Suprapubic skin (tissue), 4 donors: ENCODE measurements around the gene NBAS. TPM values are rescaled to one million over a fixed set of nuclear protein-coding genes. Genes with fewer than 3 reads are reported as not detected.

Experiments
- DNase-seq, 2 donors: peaks; one replicate each; pipeline ENCODE4 v3.0.0-alpha.2; 2019; ENCODE audit warnings: low spot score in 2 of 2
- H3K27ac ChIP-seq: fragments of 200-600 bp; sonication (generic); one replicate; pipeline ENCODE4 v1.5.1; 2019
- H3K27me3 ChIP-seq: fragments of 200-600 bp; sonication (generic); one replicate; pipeline ENCODE4 v1.5.1; 2019
- H3K36me3 ChIP-seq: fragments of 200-600 bp; sonication (generic); one replicate; pipeline ENCODE4 v1.5.1; 2019
- H3K4me1 ChIP-seq: fragments of 200-600 bp; sonication (generic); one replicate; pipeline ENCODE4 v1.5.1; 2019
- H3K4me3 ChIP-seq: fragments of 200-600 bp; sonication (generic); one replicate; pipeline ENCODE4 v1.5.1; 2019; ENCODE audit warnings: mild to moderate bottlenecking
- H3K9me3 ChIP-seq: fragments of 200-600 bp; sonication (generic); one replicate; pipeline ENCODE4 v1.5.1; 2019
- CTCF ChIP-seq, 2 donors: fragments of 200-600 bp in 1 of 2; fragments of 450-650 bp in 1 of 2; sonication (generic) in 1 of 2; IDR thresholded peaks; one replicate each; pipeline ENCODE4 v1.5.1; 2016 to 2019; ENCODE audit warnings: antibody characterized with exemption in 2 of 2, mild to moderate bottlenecking in 1 of 2, moderate library complexity in 1 of 2
- EP300 ChIP-seq: sonication (generic); formaldehyde crosslinking; IDR thresholded peaks from one replicate; pipeline ENCODE4 v1.6.1; 2017; ENCODE audit warnings: antibody characterized with exemption
- POLR2A ChIP-seq, 2 donors: fragments of 450-650 bp; IDR thresholded peaks; one replicate each; pipeline ENCODE4 v1.6.1; 2017; ENCODE audit warnings: antibody characterized with exemption in 2 of 2, mild to moderate bottlenecking in 2 of 2, moderate library complexity in 2 of 2
- POLR2AphosphoS5 ChIP-seq, 3 donors: sonication (generic); formaldehyde crosslinking; IDR thresholded peaks; one replicate each; pipeline ENCODE4 v1.6.1; 2017; ENCODE audit warnings: antibody characterized with exemption in 3 of 3
- WGBS: methylation state at CpG from one replicate; pipeline ENCODE4 v1.1.5; 2018; 5-methylcytosine and 5-hydroxymethylcytosine counted together
- total RNA-seq, 4 donors: library from RNA; depleted of rRNA; stranded (reverse); fragments of >200 nt; gene quantifications; one replicate each; pipeline ENCODE4 v1.1.0, GENCODE V29; 2016

The NBAS gene
- total RNA-seq, 4 donors from 2014 or later: 44.4 to 48.4 (median 45.6) TPM

DNA sequence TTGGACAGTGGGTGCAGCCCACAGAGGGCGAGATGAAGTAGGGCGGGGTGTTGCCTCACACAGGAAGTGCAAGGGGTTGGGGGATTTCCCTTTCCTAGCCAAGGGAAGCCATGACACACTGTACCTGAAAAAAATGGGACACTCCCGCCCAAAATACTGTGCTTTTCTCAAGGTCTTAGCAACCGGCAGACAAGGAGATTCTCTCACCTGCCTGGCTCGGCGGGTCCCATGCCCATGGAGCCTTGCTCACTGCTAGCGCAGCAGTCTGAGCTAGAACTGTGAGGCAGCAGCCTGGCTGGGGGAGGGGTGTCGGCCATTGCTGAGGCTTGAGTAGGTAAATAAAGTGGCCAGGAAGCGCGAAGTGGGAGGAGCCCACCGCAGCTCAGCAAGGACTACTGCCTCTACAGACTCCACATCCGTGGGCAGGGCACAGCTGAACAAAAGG, 244.7 kb downstream of the NBAS start:
- no peak for TF ChIP-seq CTCF (IDR thresholded peaks at IDR 0.05)
- TF ChIP-seq POLR2A (IDR thresholded peaks at IDR 0.05): no peak
- TF ChIP-seq POLR2AphosphoS5 (IDR thresholded peaks at IDR 0.05): no peak
- no peak for TF ChIP-seq EP300
- no peaks in the 10 kb centered on the region for H3K9me3 ChIP-seq
- no peak overlapping the region for H3K27ac ChIP-seq
- H3K4me1 ChIP-seq: no peaks in the 10 kb centered on the region
- peaks cover 11% of the 10 kb centered on the region for H3K36me3 ChIP-seq
- no peak overlapping the region for H3K4me3 ChIP-seq
- WGBS: 95% methylated on average over 12 of the region's 12 CpGs
- H3K27me3 ChIP-seq: no peaks in the 10 kb centered on the region
- no peak for DNase-seq

DNA sequence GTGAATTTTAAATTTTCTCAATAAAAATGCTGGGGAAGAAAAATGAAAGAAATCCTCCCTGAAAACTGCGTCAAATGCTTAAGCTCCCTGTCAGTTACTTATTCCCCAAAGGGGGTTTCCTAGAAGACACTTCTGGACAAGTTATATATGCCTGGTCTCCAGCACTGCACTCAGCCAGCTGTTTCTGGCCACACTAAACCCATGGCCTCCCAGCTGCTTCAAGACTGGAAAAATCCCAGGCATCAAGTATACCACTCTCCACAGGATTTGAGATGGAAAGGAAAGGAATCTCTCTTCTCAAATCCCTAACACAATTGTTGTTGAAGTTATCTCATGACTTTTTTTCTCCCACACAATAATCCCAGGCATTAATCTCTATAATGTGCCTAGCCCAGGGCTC, 245.7 kb downstream of the NBAS start:
- Histone ChIP-seq H3K27ac (no peak overlapping the region), H3K4me3 (no peak overlapping the region), H3K27me3 (no peaks in the 10 kb centered on the region), H3K4me1 (no peaks in the 10 kb centered on the region), H3K9me3 (no peaks in the 10 kb centered on the region), H3K36me3 (peaks cover 11% of the 10 kb centered on the region)
- 88% methylated on average over 1 of the region's 1 CpG for WGBS
- DNase-seq: no peak
- TF ChIP-seq POLR2A (IDR thresholded peaks at IDR 0.05): no peak

- WGBS: 44% methylated on average over 1 of the region's 1 CpG
- no peaks in the 10 kb centered on the region for H3K9me3 ChIP-seq
- no peaks in the 10 kb centered on the region for H3K27me3 ChIP-seq
- no peak overlapping the region for H3K27ac ChIP-seq
- peaks cover 11% of the 10 kb centered on the region for H3K36me3 ChIP-seq
- no peak overlapping the region for H3K4me3 ChIP-seq
- no peaks in the 10 kb centered on the region for H3K4me1 ChIP-seq
- TF ChIP-seq CTCF (IDR thresholded peaks at IDR 0.05) (no peak), EP300 (no peak), POLR2A (IDR thresholded peaks at IDR 0.05) (no peak), POLR2AphosphoS5 (IDR thresholded peaks at IDR 0.05) (no peak)
- DNase-seq: no peak
Measured at GRCh38 chr2:15313657-15314056, 247.5 kb downstream of the NBAS start.

DNA sequence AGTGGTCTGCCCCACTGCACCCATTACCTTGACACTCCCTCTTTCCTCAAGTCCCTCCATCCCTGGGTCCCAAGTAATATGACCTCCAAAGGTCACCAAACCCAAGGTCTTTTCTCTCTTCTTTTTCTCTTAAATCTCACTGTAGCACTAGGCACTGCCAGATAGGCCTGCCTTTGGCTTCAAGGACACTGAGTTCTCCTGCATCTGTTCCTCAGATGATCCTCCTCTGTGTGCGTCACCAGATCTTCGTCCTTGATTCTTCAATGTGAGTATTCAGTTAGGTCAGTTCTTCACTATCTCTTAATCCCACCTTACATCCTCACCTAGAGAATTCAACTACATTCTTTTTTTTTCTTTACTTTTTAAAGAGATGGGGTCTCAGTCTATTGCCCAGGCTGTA, 249.2 kb downstream of the NBAS start:
- H3K27ac ChIP-seq: no peak overlapping the region
- no peaks in the 10 kb centered on the region for H3K9me3 ChIP-seq
- TF ChIP-seq CTCF (IDR thresholded peaks at IDR 0.05) (no peak), EP300 (no peak), POLR2A (IDR thresholded peaks at IDR 0.05) (no peak), POLR2AphosphoS5 (IDR thresholded peaks at IDR 0.05) (no peak)
- H3K36me3 ChIP-seq: peaks cover 16% of the 10 kb centered on the region
- H3K4me3 ChIP-seq: no peak overlapping the region
- WGBS: 92% methylated on average over 2 of the region's 2 CpGs
- H3K4me1 ChIP-seq: no peaks in the 10 kb centered on the region
- DNase-seq: no peak
- H3K27me3 ChIP-seq: no peaks in the 10 kb centered on the region

DNA sequence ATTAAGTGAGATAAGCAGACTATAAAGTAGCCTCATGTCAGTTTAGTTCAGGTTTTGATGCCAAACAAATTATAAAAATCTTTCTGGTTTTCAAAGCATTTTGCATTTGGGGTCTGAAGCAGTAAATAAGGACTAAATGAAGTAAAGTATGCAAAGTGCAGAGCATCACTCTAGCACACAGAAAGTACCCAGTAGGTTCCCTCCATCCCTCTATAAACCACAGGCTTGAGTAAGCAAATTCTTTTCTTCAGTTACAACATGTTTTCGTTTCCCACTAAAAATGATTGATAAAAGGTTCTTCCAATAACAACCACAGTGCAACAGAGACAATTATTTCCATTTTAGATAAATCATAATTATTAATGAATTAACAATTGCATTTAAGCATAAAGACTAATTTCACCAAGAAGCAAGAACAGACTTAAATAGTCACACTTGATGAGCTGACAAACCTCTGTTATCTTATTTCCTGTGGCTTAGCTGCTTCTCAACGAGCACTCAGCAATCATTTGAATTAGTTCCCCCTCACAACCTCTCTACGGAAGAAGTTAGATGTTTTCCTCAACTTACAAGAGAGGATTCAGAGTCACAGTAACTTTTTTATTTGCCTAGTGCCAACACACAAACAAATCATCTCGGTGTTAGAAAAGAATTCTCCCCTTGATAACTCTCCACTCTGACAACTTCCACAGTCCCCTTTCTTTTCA, 249.8 kb downstream of the NBAS start:
- DNase-seq: no peak
- Histone ChIP-seq H3K27ac (no peak overlapping the region), H3K27me3 (no peaks in the 10 kb centered on the region), H3K4me3 (no peak overlapping the region), H3K36me3 (peaks cover 12% of the 10 kb centered on the region), H3K9me3 (no peaks in the 10 kb centered on the region), H3K4me1 (no peaks in the 10 kb centered on the region)
- TF ChIP-seq CTCF (IDR thresholded peaks at IDR 0.05): no peak
- no peak for TF ChIP-seq POLR2A (IDR thresholded peaks at IDR 0.05)
- TF ChIP-seq EP300: no peak
- no peak for TF ChIP-seq POLR2AphosphoS5 (IDR thresholded peaks at IDR 0.05)
- WGBS: 73% methylated on average over 4 of the region's 4 CpGs

DNA sequence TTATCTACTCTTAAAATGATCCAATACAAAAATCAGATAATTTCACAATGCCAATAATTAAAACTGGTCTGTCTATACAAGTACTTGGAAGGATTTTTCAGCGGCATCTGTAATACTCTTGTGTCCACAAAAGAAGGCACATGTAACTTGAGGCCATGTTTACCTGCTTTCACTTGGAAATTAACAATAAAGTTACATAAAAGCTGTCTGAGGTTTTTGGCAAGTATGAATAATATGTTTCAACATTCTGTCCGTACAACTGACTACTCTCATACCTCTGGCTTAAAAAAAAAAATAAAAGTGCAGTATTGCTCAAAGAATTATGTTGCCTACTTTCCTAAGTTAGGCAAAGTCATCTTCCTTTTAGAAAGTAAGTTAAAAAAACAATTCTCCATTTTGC, 253.6 kb downstream of the NBAS start:
- Histone ChIP-seq H3K27ac (no peak overlapping the region), H3K27me3 (no peaks in the 10 kb centered on the region), H3K36me3 (peaks cover 37% of the 10 kb centered on the region), H3K4me1 (no peaks in the 10 kb centered on the region), H3K9me3 (no peaks in the 10 kb centered on the region), H3K4me3 (no peak overlapping the region)
- TF ChIP-seq EP300 (no peak), POLR2AphosphoS5 (IDR thresholded peaks at IDR 0.05) (no peak), POLR2A (IDR thresholded peaks at IDR 0.05) (no peak), CTCF (IDR thresholded peaks at IDR 0.05) (no peak)
- no peak for DNase-seq
- 37% methylated on average over 2 of the region's 2 CpGs for WGBS
